Measurements from ENCODE around the gene STK38. TPM values are rescaled to one million over a fixed set of nuclear protein-coding genes. Genes with fewer than 3 reads are reported as not detected.

The STK38 gene
- total RNA-seq, 1 experiment from 2014 or later = 24.2 TPM

DNA sequence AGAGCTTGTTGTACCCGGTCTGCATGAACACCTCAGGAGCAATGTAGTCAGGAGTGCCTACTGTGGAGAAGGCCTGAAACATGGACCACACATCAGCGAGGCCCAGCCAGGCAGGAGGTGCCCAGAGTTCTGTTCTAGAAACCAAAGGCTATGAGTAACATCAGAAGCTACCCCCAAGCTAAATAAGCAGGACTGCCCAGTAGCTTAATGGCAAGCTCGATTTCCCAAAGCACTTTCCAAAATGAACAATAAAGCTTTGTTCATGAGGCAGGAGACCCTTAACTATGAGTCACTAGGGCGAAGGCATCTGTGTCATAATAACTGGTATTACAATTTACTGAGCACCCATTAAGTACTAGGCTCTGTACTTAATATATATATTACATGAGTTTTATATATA is 47.4 kb downstream of the STK38 start:
- BruUV-seq (replicated peaks) = no TSS peak
- Histone ChIP-seq H3K9me3 (ENCODE audit: low read depth, low read length, poor library complexity, severe bottlenecking) (no peaks in the 10 kb centered on the region), H3K36me3 (ENCODE audit: insufficient read depth, low read length, poor library complexity, severe bottlenecking) (peaks cover 22% of the 10 kb centered on the region), H3K4me1 (ENCODE audit: insufficient read depth, low read length, poor library complexity, severe bottlenecking) (no peaks in the 10 kb centered on the region), H3K27ac (ENCODE audit: low read depth, low read length, poor library complexity, severe bottlenecking) (no peak overlapping the region), H3K27me3 (replicated peaks; ENCODE audit: insufficient read depth, low read depth, low read length, poor library complexity) (no peaks in the 10 kb centered on the region), H3K4me3 (ENCODE audit: low read depth, low read length, poor library complexity, severe bottlenecking) (no peak overlapping the region)
- intact Hi-C loops (cut with micrococcal nuclease; ENCODE audit: unreplicated experiment) = no loop called here
- TF ChIP-seq EZH2 (IDR thresholded peaks at IDR 0.05; ENCODE audit: borderline replicate concordance, low read depth, low read length, poor library complexity, severe bottlenecking) (no peak), CTCF (conservative IDR thresholded peaks at IDR 0.05; ENCODE audit: low read depth, low read length) (no peak)
- POLR2A ChIA-PET (ENCODE audit: low non-redundant PET) = no interaction called here
- no peak for DNase-seq (ENCODE audit: low spot score)
- CTCF ChIA-PET = no interaction called here

DNA sequence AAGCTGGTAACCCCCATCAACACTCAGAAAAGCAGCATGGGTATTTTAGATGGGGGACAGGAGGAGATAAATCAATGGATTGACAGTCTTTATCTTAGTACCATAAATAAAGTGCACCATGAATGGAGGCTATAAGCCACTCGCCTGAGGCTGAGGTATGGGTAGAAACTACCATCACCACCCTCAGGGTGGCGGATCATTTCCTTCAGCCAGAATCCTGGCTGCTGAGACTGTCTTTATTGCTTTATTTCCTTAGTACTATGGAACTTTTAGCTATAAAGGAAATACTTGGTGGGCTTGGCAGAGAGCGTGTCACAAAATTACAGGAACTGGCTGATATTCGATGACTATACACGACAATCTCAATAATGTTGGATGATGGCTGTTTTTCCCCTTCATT is 52.2 kb downstream of the STK38 start:
- Histone ChIP-seq H3K9me3 (ENCODE audit: low read depth, low read length, poor library complexity, severe bottlenecking) (no peaks in the 10 kb centered on the region), H3K4me1 (ENCODE audit: insufficient read depth, low read length, poor library complexity, severe bottlenecking) (no peaks in the 10 kb centered on the region), H3K27me3 (replicated peaks; ENCODE audit: insufficient read depth, low read depth, low read length, poor library complexity) (no peaks in the 10 kb centered on the region), H3K27ac (ENCODE audit: low read depth, low read length, poor library complexity, severe bottlenecking) (no peak overlapping the region), H3K36me3 (ENCODE audit: insufficient read depth, low read length, poor library complexity, severe bottlenecking) (peaks cover 22% of the 10 kb centered on the region), H3K4me3 (ENCODE audit: low read depth, low read length, poor library complexity, severe bottlenecking) (no peak overlapping the region)
- CTCF ChIA-PET = no interaction called here
- POLR2A ChIA-PET (ENCODE audit: low non-redundant PET) = no interaction called here
- TF ChIP-seq CTCF (conservative IDR thresholded peaks at IDR 0.05; ENCODE audit: low read depth, low read length) (no peak), EZH2 (IDR thresholded peaks at IDR 0.05; ENCODE audit: borderline replicate concordance, low read depth, low read length, poor library complexity, severe bottlenecking) (no peak)
- DNase-seq (ENCODE audit: low spot score) = no peak
- BruUV-seq (replicated peaks) = no TSS peak
- intact Hi-C loops (cut with micrococcal nuclease; ENCODE audit: unreplicated experiment) = no loop called here

- TF ChIP-seq EZH2 (IDR thresholded peaks at IDR 0.05; ENCODE audit: borderline replicate concordance, low read depth, low read length, poor library complexity, severe bottlenecking) (no peak), CTCF (conservative IDR thresholded peaks at IDR 0.05; ENCODE audit: low read depth, low read length) (no peak)
- Histone ChIP-seq H3K4me3 (ENCODE audit: low read depth, low read length, poor library complexity, severe bottlenecking) (no peak overlapping the region), H3K27me3 (replicated peaks; ENCODE audit: insufficient read depth, low read depth, low read length, poor library complexity) (no peaks in the 10 kb centered on the region), H3K36me3 (ENCODE audit: insufficient read depth, low read length, poor library complexity, severe bottlenecking) (peaks cover 22% of the 10 kb centered on the region), H3K27ac (ENCODE audit: low read depth, low read length, poor library complexity, severe bottlenecking) (no peak overlapping the region), H3K4me1 (ENCODE audit: insufficient read depth, low read length, poor library complexity, severe bottlenecking) (no peaks in the 10 kb centered on the region), H3K9me3 (ENCODE audit: low read depth, low read length, poor library complexity, severe bottlenecking) (no peaks in the 10 kb centered on the region)
- no TSS peak for BruUV-seq (replicated peaks)
- intact Hi-C loops (cut with micrococcal nuclease; ENCODE audit: unreplicated experiment) = no loop called here
- ChIA-PET POLR2A (ENCODE audit: low non-redundant PET) (no interaction called here), CTCF (no interaction called here)
- DNase-seq (ENCODE audit: low spot score) = no peak
These were observed 53.4 kb downstream of the STK38 start for GRCh38 chr6:36493859-36494258.

Data from A673 (cell line).